ENCODE results near the gene GPR161.

DNA sequence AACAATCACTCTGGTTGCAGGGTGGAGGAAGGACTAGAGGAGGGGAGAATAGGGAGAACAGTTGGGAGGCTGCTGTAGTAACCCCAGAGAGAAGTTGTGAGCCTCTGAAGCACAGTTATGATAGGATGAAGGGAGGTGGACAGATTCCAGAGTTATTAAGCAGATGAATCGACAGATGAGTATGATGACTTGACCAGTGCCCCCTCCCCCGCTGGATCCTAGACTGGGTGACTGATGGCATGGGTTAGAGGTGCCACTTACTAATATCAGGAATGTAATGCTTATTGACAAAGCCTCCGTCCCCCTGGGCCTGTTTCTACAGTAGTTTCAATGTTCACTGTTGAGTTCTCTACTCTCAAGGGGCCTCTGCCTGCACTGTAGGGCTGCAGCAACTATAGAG, 28.0 kb upstream of the GPR161 start:
- TF ChIP-seq, protein P1, sequence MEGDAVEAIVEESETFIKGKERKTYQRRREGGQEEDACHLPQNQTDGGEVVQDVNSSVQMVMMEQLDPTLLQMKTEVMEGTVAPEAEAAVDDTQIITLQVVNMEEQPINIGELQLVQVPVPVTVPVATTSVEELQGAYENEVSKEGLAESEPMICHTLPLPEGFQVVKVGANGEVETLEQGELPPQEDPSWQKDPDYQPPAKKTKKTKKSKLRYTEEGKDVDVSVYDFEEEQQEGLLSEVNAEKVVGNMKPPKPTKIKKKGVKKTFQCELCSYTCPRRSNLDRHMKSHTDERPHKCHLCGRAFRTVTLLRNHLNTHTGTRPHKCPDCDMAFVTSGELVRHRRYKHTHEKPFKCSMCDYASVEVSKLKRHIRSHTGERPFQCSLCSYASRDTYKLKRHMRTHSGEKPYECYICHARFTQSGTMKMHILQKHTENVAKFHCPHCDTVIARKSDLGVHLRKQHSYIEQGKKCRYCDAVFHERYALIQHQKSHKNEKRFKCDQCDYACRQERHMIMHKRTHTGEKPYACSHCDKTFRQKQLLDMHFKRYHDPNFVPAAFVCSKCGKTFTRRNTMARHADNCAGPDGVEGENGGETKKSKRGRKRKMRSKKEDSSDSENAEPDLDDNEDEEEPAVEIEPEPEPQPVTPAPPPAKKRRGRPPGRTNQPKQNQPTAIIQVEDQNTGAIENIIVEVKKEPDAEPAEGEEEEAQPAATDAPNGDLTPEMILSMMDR (conservative IDR thresholded peaks at IDR 0.05): no peak
- no peak for TF ChIP-seq ZFX (IDR thresholded peaks at IDR 0.05)
